Measurements from ENCODE around the gene ADCY7.

DNA sequence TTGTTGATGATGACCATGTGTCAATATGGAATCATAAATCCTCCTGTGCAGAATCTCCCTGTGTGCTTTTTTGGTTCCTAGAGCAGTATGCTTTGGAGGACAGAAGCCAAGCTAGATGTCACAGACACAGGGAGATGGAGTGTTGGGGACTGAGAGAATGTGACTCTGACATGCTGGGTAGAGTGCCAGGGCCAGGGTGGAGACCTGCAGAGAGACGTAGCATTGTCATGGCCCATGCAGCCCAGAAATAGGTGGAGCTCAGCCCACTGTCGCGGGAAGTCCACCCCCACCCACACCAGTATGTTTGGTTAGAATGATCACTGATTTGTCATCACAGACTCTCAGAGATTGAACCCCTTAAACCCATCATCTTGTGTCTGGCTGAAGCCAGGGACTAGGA lies 39.2 kb upstream of the ADCY7 start:
- TF ChIP-seq FOXM1 (IDR thresholded peaks at IDR 0.05; ENCODE audit: borderline replicate concordance): no peak
- TF ChIP-seq BHLHE40 (IDR thresholded peaks at IDR 0.05; ENCODE audit: borderline replicate concordance): no peak
- no peak for TF ChIP-seq FOXK2 (IDR thresholded peaks at IDR 0.05)
- TF ChIP-seq L3MBTL2 (conservative IDR thresholded peaks at IDR 0.05): no peak
- TF ChIP-seq FOXA1 (IDR thresholded peaks at IDR 0.05): no peak
- TF ChIP-seq ELF4 (IDR thresholded peaks at IDR 0.05): no peak
- no peak for TF ChIP-seq ZNF384 (IDR thresholded peaks at IDR 0.05)
- TF ChIP-seq SP1 (IDR thresholded peaks at IDR 0.05): no peak
- TF ChIP-seq SUZ12 (IDR thresholded peaks at IDR 0.05): no peak
- TF ChIP-seq TARDBP (IDR thresholded peaks at IDR 0.05): no peak
- no peak for TF ChIP-seq ARNT (IDR thresholded peaks at IDR 0.05)
